ENCODE measurements around the gene ARFGAP2. TPM values are rescaled to one million over a fixed set of nuclear protein-coding genes. Genes with fewer than 3 reads are reported as not detected.

ARFGAP2 gene
- total and polyA plus RNA-seq, 12 donors = 72.3 to 411 (median 104) TPM

DNA sequence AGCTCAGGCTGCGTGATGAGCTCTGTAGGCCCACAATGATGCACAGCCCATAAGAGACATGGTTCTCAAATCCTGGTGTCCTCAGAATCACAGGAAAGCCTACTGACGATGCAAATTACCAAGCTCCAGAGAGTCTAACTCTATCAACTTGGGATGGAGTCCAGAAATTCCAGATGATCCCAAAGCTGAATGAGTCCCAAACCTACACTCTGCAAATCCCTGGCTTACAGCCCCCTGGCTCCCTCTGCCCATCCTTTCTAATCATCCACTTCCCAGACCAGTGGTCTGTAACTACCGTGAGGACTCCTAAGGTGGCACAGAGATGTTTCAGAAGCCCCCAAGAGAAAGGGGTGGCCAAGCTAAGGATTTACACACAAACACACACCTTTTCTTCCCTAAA is 13.5 kb downstream of the ARFGAP2 start:
- no peaks in the 10 kb centered on the region for H3K27me3 ChIP-seq
- peaks cover 0 to 47% of the 10 kb centered on the region in 2 donors for H3K36me3 ChIP-seq (replicated peaks in 1 of 2)
- peaks cover 5 to 14% of the 10 kb centered on the region in 2 donors for H3K4me1 ChIP-seq (replicated peaks in 1 of 2)
- intact Hi-C loops (cut with DNase I) = no loop called here
- no peaks in the 10 kb centered on the region for H3K9me3 ChIP-seq (replicated peaks in 1 of 3)
- no peak for DNase-seq
- TF ChIP-seq, protein P1, sequence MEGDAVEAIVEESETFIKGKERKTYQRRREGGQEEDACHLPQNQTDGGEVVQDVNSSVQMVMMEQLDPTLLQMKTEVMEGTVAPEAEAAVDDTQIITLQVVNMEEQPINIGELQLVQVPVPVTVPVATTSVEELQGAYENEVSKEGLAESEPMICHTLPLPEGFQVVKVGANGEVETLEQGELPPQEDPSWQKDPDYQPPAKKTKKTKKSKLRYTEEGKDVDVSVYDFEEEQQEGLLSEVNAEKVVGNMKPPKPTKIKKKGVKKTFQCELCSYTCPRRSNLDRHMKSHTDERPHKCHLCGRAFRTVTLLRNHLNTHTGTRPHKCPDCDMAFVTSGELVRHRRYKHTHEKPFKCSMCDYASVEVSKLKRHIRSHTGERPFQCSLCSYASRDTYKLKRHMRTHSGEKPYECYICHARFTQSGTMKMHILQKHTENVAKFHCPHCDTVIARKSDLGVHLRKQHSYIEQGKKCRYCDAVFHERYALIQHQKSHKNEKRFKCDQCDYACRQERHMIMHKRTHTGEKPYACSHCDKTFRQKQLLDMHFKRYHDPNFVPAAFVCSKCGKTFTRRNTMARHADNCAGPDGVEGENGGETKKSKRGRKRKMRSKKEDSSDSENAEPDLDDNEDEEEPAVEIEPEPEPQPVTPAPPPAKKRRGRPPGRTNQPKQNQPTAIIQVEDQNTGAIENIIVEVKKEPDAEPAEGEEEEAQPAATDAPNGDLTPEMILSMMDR (IDR thresholded peaks at IDR 0.05) = no peak
- no peak for TF ChIP-seq POLR2A (IDR thresholded peaks at IDR 0.05)
- H3K27ac ChIP-seq = no peak overlapping the region
- 35 to 71% (median 49%) methylated on average over 3 of the region's 3 CpGs for WGBS, 4 donors
- no peak overlapping the region for H3K4me3 ChIP-seq

DNA sequence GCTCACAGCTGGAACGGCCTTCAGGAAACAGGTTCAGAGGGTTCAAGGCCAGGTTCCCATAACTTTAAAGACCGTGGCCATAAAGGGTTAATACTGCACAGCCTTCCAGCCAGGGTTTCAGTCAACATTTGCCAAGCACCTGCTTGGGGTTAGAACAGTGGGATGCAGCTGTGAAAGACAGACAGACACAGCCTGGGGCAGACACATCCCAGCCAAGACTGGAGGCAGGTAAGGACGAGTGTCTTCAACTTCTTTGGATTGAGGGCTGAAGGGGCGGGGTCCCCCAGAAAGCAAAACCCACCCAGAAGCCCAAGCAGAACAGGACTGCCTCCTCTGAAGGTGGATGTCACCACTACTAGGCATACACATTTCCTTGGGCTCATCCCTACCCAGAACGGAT is 14.3 kb downstream of the ARFGAP2 start:
- H3K27ac ChIP-seq = peak overlapping the region in 2 of 5 donors; percentile 47 to 50
- peaks cover 5 to 14% of the 10 kb centered on the region in 2 donors for H3K4me1 ChIP-seq (replicated peaks in 1 of 2)
- H3K4me3 ChIP-seq = no peak overlapping the region
- peaks cover 0 to 40% of the 10 kb centered on the region in 2 donors for H3K36me3 ChIP-seq (replicated peaks in 1 of 2)
- no peak for DNase-seq
- no peak for TF ChIP-seq POLR2A (IDR thresholded peaks at IDR 0.05)
- TF ChIP-seq, protein P1 (IDR thresholded peaks at IDR 0.05) = no peak
- WGBS, 4 donors = 42 to 59% (median 55%) methylated on average over 4 to 5 of the region's 5 CpGs
- H3K9me3 ChIP-seq (replicated peaks in 1 of 3) = no peaks in the 10 kb centered on the region
- intact Hi-C loops (cut with DNase I) = no loop called here
- no peaks in the 10 kb centered on the region for H3K27me3 ChIP-seq

DNA sequence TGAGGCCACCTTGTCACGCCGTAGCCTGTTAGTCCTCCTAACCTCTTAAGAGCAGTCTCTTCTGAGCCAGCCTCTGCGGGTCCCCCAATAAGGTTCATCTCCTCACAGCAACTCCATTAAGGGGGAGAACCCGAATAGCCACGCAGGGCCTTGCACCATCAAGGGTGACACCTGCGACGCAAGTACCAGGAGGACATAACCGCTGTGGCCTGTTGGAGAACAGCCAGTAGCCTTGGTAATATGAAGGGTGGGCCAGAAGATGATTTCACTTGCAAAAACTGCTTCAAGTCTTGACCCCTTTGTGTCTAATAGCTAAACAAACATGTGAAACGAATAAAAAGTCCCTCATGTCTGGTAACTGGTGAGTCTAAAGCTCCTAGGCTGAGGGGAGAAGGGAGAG is 14.8 kb downstream of the ARFGAP2 start:
- peak in 2 of 7 donors; percentile 47 to 55 for DNase-seq
- 35 to 44% (median 41%) methylated on average over 6 to 9 of the region's 9 CpGs for WGBS, 4 donors
- Histone ChIP-seq H3K4me3 (no peak overlapping the region), H3K27me3 (no peaks in the 10 kb centered on the region), H3K36me3 (replicated peaks in 1 of 2) (peaks cover 0 to 34% of the 10 kb centered on the region in 2 donors), H3K4me1 (replicated peaks in 1 of 2) (peaks cover 5 to 14% of the 10 kb centered on the region in 2 donors), H3K27ac (peak overlapping the region in 2 of 5 donors; percentile 47 to 50), H3K9me3 (replicated peaks in 1 of 3) (no peaks in the 10 kb centered on the region)
- intact Hi-C loops (cut with DNase I) = no loop called here
- TF ChIP-seq POLR2A (IDR thresholded peaks at IDR 0.05) = no peak
- TF ChIP-seq, protein P1 (IDR thresholded peaks at IDR 0.05) = no peak

DNA sequence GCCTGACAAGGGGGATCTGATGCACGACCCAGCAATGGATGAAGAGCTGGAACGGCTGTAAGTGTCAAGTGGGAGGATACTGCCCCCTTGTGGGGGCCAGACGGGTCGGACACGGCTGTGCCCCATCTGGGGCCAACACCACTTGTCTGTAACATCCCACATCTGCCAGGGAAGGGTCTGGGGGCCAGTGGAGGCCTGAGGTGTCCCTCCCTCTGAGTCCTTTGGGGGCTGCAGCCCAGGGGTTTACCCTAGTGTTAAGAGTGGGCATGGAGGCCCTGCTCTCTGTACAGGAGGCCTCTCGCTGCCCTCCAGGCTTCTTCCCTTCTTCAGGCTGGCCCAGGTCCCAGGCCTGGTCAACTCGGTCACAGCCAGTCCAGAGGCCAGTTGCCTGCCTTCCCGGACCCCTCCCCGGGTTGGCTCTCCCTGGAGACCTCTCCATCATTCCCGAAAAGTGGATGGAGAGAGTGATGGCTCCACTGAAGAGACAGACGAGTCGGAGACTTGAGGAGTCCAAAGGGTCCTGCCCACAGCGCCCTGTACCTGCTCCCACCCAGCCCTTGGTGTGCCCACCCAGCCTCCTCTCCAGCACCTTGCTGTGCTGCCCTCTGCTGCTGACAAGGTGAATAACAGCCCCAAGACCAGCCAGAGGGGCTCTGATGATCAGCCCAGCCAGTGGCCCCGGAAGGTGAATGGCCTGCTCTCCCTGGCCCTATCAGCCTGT is 15.4 kb downstream of the ARFGAP2 start:
- intact Hi-C loops (cut with DNase I) = no loop called here
- peak overlapping the region in 2 of 5 donors; percentile 47 to 50 for H3K27ac ChIP-seq
- DNase-seq = peak; percentile 53 to 82 (median 65)
- H3K36me3 ChIP-seq (replicated peaks in 1 of 2) = peaks cover 0 to 28% of the 10 kb centered on the region in 2 donors
- no peak overlapping the region for H3K4me3 ChIP-seq
- no peaks in the 10 kb centered on the region for H3K9me3 ChIP-seq (replicated peaks in 1 of 3)
- H3K27me3 ChIP-seq = no peaks in the 10 kb centered on the region
- WGBS, 4 donors = 37 to 80% (median 42%) methylated on average over 1 to 14 of the region's 14 CpGs
- TF ChIP-seq, protein P1 (IDR thresholded peaks at IDR 0.05) = peak; percentile 52 to 71 (median 60)
- no peak for TF ChIP-seq POLR2A (IDR thresholded peaks at IDR 0.05)
- peaks cover 5 to 14% of the 10 kb centered on the region in 2 donors for H3K4me1 ChIP-seq (replicated peaks in 1 of 2)

All from adrenal gland (tissue), 12 donors.